H9 (cell line): ENCODE data around the gene HMG20B. TPM values are rescaled to one million over a fixed set of nuclear protein-coding genes. Genes with fewer than 3 reads are reported as not detected.

ENCODE experiments used
- DNase-seq: peaks from one replicate; pipeline ENCODE4 v3.0.0-alpha.2; 2017
- H2AFZ ChIP-seq: one replicate; pipeline ENCODE4 v1.6.1; 2013; ENCODE audit warnings: mild to moderate bottlenecking, low read length, control low read depth, moderate library complexity
- H2AK5ac ChIP-seq: 2 replicates; pipeline ENCODE4 v1.6.1; 2013; ENCODE audit warnings: low read length, control low read depth, mixed read lengths; ENCODE audit not compliant: insufficient read length
- H2BK120ac ChIP-seq: one replicate; pipeline ENCODE4 v1.6.1; 2013; ENCODE audit warnings: low read depth, mild to moderate bottlenecking, low read length, control low read depth, inconsistent platforms; ENCODE audit not compliant: poor library complexity, severe bottlenecking
- H2BK12ac ChIP-seq: 2 replicates; pipeline ENCODE4 v1.6.1; 2013; ENCODE audit warnings: low read length, control low read depth, mixed read lengths, low read depth; ENCODE audit not compliant: insufficient read length
- H2BK15ac ChIP-seq: 2 replicates; pipeline ENCODE4 v1.6.1; 2013; ENCODE audit warnings: low read depth, low read length, control low read depth
- H2BK20ac ChIP-seq: one replicate; pipeline ENCODE4 v1.6.1; 2013; ENCODE audit warnings: low read depth, mild to moderate bottlenecking, low read length, control low read depth, inconsistent platforms; ENCODE audit not compliant: poor library complexity, severe bottlenecking
- H2BK5ac ChIP-seq: 2 replicates; pipeline ENCODE4 v1.6.1; 2013; ENCODE audit warnings: low read length, control low read depth, mixed read lengths; ENCODE audit not compliant: insufficient read length
- H3K14ac ChIP-seq: 2 replicates; pipeline ENCODE4 v1.6.1; 2013; ENCODE audit warnings: low read length, control low read depth; ENCODE audit not compliant: insufficient read depth
- H3K18ac ChIP-seq: 2 replicates; pipeline ENCODE4 v1.6.1; 2013; ENCODE audit warnings: low read depth, mild to moderate bottlenecking, mixed read lengths, low read length, control low read depth; ENCODE audit not compliant: insufficient read length
- H3K23ac ChIP-seq: 2 replicates; pipeline ENCODE4 v1.6.1; 2013; ENCODE audit warnings: low read length, control low read depth, mixed read lengths, low read depth; ENCODE audit not compliant: insufficient read length
- H3K23me2 ChIP-seq: 2 replicates; pipeline ENCODE4 v1.6.1; 2013; ENCODE audit warnings: low read depth, mild to moderate bottlenecking, mixed read lengths, low read length, control low read depth; ENCODE audit not compliant: insufficient read length, poor library complexity, severe bottlenecking
- H3K27ac ChIP-seq: 2 replicates; pipeline ENCODE4 v1.5.1; 2013; ENCODE audit warnings: low read length, control low read depth, mixed read lengths, low read depth; ENCODE audit not compliant: insufficient read length
- H3K27me3 ChIP-seq: 2 replicates; pipeline ENCODE4 v1.6.1; 2013; ENCODE audit warnings: low read length, control low read depth, inconsistent platforms; ENCODE audit not compliant: insufficient read depth
- H3K4ac ChIP-seq: 2 replicates; pipeline ENCODE4 v1.6.1; 2013; ENCODE audit warnings: low read depth, mild to moderate bottlenecking, control low read depth, inconsistent platforms, low read length, moderate library complexity
- H3K4me1 ChIP-seq: 2 replicates; pipeline ENCODE4 v1.6.1; 2013; ENCODE audit warnings: low read length, control low read depth, inconsistent platforms; ENCODE audit not compliant: insufficient read depth
- H3K4me2 ChIP-seq: 2 replicates; pipeline ENCODE4 v1.6.1; 2013; ENCODE audit warnings: low read length, control low read depth, mixed read lengths; ENCODE audit not compliant: insufficient read length, insufficient read depth
- H3K56ac ChIP-seq: 2 replicates; pipeline ENCODE4 v1.6.1; 2013; ENCODE audit warnings: low read depth, mild to moderate bottlenecking, mixed read lengths, low read length, control low read depth; ENCODE audit not compliant: insufficient read length
- H3K79me1 ChIP-seq: 2 replicates; pipeline ENCODE4 v1.6.1; 2013; ENCODE audit warnings: low read depth, mild to moderate bottlenecking, moderate library complexity, low read length, control low read depth, inconsistent platforms; ENCODE audit not compliant: insufficient read depth, poor library complexity, severe bottlenecking
- H3K79me2 ChIP-seq: 2 replicates; pipeline ENCODE4 v1.6.1; 2013; ENCODE audit warnings: low read length, control low read depth, inconsistent platforms; ENCODE audit not compliant: insufficient read depth
- H3K9ac ChIP-seq: 2 replicates; pipeline ENCODE4 v1.6.1; 2013; ENCODE audit warnings: low read length, control low read depth, mixed read lengths; ENCODE audit not compliant: insufficient read length; ENCODE audit errors: extremely low read depth
- H3K9me3 ChIP-seq: one replicate; pipeline ENCODE4 v1.6.1; 2013; ENCODE audit warnings: low read depth, low read length, inconsistent platforms; ENCODE audit not compliant: control insufficient read depth
- H3T11ph ChIP-seq: one replicate; pipeline ENCODE4 v1.6.1; 2013; ENCODE audit warnings: mild to moderate bottlenecking, low read length, control low read depth, inconsistent platforms
- H4K20me1 ChIP-seq: one replicate; pipeline ENCODE4 v1.6.1; 2013; ENCODE audit not compliant: control insufficient read depth, insufficient read length, insufficient read depth
- H4K5ac ChIP-seq: 2 replicates; pipeline ENCODE4 v1.6.1; 2013; ENCODE audit warnings: low read depth, mild to moderate bottlenecking, mixed read lengths, low read length, control low read depth; ENCODE audit not compliant: insufficient read length
- H4K8ac ChIP-seq: replicated peaks from 2 replicates; pipeline ENCODE4 v1.6.1; 2013; ENCODE audit warnings: low read length, control low read depth, mixed read lengths, low read depth; ENCODE audit not compliant: insufficient read length
- H4K91ac ChIP-seq: 2 replicates; pipeline ENCODE4 v1.6.1; 2013; ENCODE audit warnings: low read depth, mild to moderate bottlenecking, moderate library complexity, mixed read lengths, low read length, control low read depth; ENCODE audit not compliant: insufficient read length
- H3K27ac Mint-ChIP-seq, 3 experiments: 2 replicates in 2 of 3; 3 replicates in 1 of 3; pipeline ENCODE4 v1.8.0; 2020 to 2021; ENCODE audit warnings: mixed read lengths in 3 of 3, mild to moderate bottlenecking in 1 of 3, moderate library complexity in 1 of 3
- H3K27me3 Mint-ChIP-seq: 2 replicates; pipeline ENCODE4 v1.8.0; 2021; ENCODE audit warnings: low read depth, mild to moderate bottlenecking, moderate library complexity, mixed read lengths
- H3K36me3 Mint-ChIP-seq, 3 experiments: 2 replicates in 2 of 3; 3 replicates in 1 of 3; pipeline ENCODE4 v1.8.0; 2020 to 2021; ENCODE audit warnings: low read depth in 3 of 3, mixed read lengths in 3 of 3; ENCODE audit not compliant: insufficient read depth in 1 of 3
- H3K4me1 Mint-ChIP-seq, 2 experiments: 2 replicates each; pipeline ENCODE4 v1.8.0; 2020; ENCODE audit warnings: mixed read lengths in 2 of 2
- H3K4me3 Mint-ChIP-seq, 2 experiments: 2 replicates in 1 of 2; 3 replicates in 1 of 2; pipeline ENCODE4 v1.8.0; 2020 to 2021; ENCODE audit warnings: mild to moderate bottlenecking in 2 of 2, mixed read lengths in 2 of 2, moderate library complexity in 1 of 2
- H3K9me3 Mint-ChIP-seq, 2 experiments: 2 replicates in 1 of 2; 3 replicates in 1 of 2; pipeline ENCODE4 v1.8.0; 2020; ENCODE audit warnings: mild to moderate bottlenecking in 2 of 2, mixed read lengths in 2 of 2, moderate library complexity in 1 of 2
- WGBS: extraction: QIAGEN DNeasy Blood & Tissue Kit; methylation state at CpG from one replicate; pipeline ENCODE4 v1.1.7; 2013; ENCODE audit warnings: missing lambda C conversion rate, low lambda C conversion rate, mixed read lengths; ENCODE audit not compliant: insufficient read length; ENCODE audit errors: extremely low coverage; 5-methylcytosine and 5-hydroxymethylcytosine counted together
- total RNA-seq: library from RNA; stranded (reverse); gene quantifications from 2 replicates; pipeline ENCODE4 v1.2.1, GENCODE V29; 2021
- TF ChIP-seq, protein P1 (sequence below): fragments of 200-600 bp; sonication (generic); conservative IDR thresholded peaks from 3 replicates; pipeline ENCODE4 v1.8.0; 2021; ENCODE audit warnings: antibody characterized with exemption, mild to moderate bottlenecking

HMG20B gene
- total RNA-seq, 1 experiment from 2014 or later: 58.1 TPM

DNA sequence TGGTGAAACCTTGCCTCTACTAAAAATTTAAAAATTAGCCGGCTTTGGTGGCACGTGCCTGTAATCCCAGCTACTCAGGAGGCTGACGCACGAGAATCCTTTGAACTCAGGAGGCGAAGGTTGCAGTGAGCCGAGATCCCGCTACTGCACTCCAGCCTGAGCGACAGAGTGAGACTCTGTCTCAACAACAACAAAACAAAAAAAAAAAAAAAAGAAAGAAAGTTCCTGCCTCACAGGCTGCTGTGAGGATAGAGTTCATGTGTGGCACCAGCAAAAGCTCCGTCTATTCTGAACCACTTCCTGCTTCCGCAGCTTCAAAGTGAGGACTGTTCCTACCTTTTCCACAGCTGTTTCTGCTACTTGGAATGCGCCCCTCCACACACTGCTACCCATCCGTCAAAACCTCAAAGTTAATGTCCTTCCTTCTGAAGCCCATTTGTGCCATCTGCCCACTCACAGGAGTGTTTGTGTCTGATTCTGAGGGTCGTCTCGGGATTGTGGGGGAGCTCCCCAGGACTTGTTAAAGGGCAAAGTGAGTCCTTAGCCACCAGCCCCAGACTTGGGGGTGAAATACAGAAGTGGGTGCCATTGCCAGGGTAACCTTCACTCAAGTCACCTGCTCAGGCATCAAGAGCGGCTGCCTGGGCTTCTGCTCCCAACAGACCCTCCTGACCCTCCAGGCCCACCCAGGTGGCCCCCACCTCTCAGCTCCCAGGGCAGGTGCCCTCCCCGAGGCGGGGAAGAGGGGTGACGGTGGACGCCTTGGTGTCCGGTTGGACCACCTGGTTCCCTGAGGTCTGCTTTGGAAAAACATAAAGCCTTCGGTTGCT, 18.3 kb upstream of the HMG20B start:
- no peak overlapping the region for H2BK20ac ChIP-seq
- no peak overlapping the region for H3K14ac ChIP-seq
- H3K56ac ChIP-seq: no peak overlapping the region
- H3K18ac ChIP-seq: no peak overlapping the region
- no peak for DNase-seq
- Mint-ChIP-seq H3K27ac (no peak overlapping the region), H3K27me3 (peaks cover 20% of the 10 kb centered on the region), H3K36me3 (peaks cover 4 to 6% (median 5%) of the 10 kb centered on the region in 3 experiments; a peak in 3 of 7 replicates), H3K9me3 (no peaks in the 10 kb centered on the region), H3K4me1 (peaks cover 12 to 15% of the 10 kb centered on the region in 2 experiments), H3K4me3 (no peak overlapping the region; a peak in 1 of 5 replicates)
- H2AK5ac ChIP-seq: no peak overlapping the region
- H3K9ac ChIP-seq: no peak overlapping the region
- no peaks in the 10 kb centered on the region for H3K79me1 ChIP-seq
- H3K4ac ChIP-seq: no peak overlapping the region
- H3K4me2 ChIP-seq: no peak overlapping the region
- H3K27ac ChIP-seq: no peak overlapping the region
- no peak overlapping the region for H2AFZ ChIP-seq
- H3K9me3 ChIP-seq: no peaks in the 10 kb centered on the region
- H3K23me2 ChIP-seq: peaks cover 8% of the 10 kb centered on the region
- H3T11ph ChIP-seq: no peak overlapping the region
- H3K23ac ChIP-seq: no peak overlapping the region
- no peaks in the 10 kb centered on the region; the same call in 1 of the 2 replicates for H3K27me3 ChIP-seq
- H4K91ac ChIP-seq: no peak overlapping the region
- H3K79me2 ChIP-seq: no peaks in the 10 kb centered on the region
- no peak overlapping the region for H2BK12ac ChIP-seq
- no CpG with 5 or more reads among the region's 21 CpGs for WGBS
- no peaks in the 10 kb centered on the region for H3K4me1 ChIP-seq
- TF ChIP-seq, protein P1, sequence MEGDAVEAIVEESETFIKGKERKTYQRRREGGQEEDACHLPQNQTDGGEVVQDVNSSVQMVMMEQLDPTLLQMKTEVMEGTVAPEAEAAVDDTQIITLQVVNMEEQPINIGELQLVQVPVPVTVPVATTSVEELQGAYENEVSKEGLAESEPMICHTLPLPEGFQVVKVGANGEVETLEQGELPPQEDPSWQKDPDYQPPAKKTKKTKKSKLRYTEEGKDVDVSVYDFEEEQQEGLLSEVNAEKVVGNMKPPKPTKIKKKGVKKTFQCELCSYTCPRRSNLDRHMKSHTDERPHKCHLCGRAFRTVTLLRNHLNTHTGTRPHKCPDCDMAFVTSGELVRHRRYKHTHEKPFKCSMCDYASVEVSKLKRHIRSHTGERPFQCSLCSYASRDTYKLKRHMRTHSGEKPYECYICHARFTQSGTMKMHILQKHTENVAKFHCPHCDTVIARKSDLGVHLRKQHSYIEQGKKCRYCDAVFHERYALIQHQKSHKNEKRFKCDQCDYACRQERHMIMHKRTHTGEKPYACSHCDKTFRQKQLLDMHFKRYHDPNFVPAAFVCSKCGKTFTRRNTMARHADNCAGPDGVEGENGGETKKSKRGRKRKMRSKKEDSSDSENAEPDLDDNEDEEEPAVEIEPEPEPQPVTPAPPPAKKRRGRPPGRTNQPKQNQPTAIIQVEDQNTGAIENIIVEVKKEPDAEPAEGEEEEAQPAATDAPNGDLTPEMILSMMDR: no peak
- peaks cover 3% of the 10 kb centered on the region for H4K20me1 ChIP-seq
- no peak overlapping the region for H2BK5ac ChIP-seq
- no peak overlapping the region for H2BK120ac ChIP-seq
- no peak overlapping the region for H2BK15ac ChIP-seq
- H4K8ac ChIP-seq: no peak overlapping the region
- H4K5ac ChIP-seq: no peak overlapping the region
